KMS-11 (cell line): ENCODE results near the gene BCAS1.

ENCODE experiments used
- H2AFZ ChIP-seq: fragments of 200-600 bp; sonication (generic); 2 replicates; pipeline ENCODE4 v1.6.1; 2016; ENCODE audit warnings: antibody characterized with exemption, mixed run types, low read depth
- H3K27ac ChIP-seq: fragments of 200-600 bp; sonication (generic); 2 replicates; pipeline ENCODE4 v1.6.1; 2016; ENCODE audit warnings: mild to moderate bottlenecking, mixed run types
- H3K27me3 ChIP-seq: fragments of 200-600 bp; sonication (generic); 2 replicates; pipeline ENCODE4 v1.6.1; 2017; ENCODE audit warnings: mild to moderate bottlenecking, low read depth, mixed run types, moderate library complexity; ENCODE audit not compliant: insufficient read depth
- H3K36me3 ChIP-seq: fragments of 200-600 bp; sonication (generic); 2 replicates; pipeline ENCODE4 v1.6.1; 2017; ENCODE audit warnings: mild to moderate bottlenecking, mixed run types; ENCODE audit not compliant: insufficient read depth
- H3K4me1 ChIP-seq: fragments of 200-600 bp; sonication (generic); 2 replicates; pipeline ENCODE4 v1.6.1; 2016; ENCODE audit warnings: mild to moderate bottlenecking, low read depth, mixed run types; ENCODE audit not compliant: poor library complexity, severe bottlenecking
- H3K4me2 ChIP-seq: fragments of 200-600 bp; sonication (generic); 2 replicates; pipeline ENCODE4 v1.7.0; 2016; ENCODE audit warnings: mild to moderate bottlenecking, mixed run types
- H3K4me3 ChIP-seq: fragments of 200-600 bp; sonication (generic); IDR thresholded peaks from 2 replicates; pipeline ENCODE4 v1.6.1; 2017; ENCODE audit warnings: low read depth, low read length, mixed read lengths; ENCODE audit not compliant: insufficient read depth
- H3K79me2 ChIP-seq: fragments of 200-600 bp; sonication (generic); 2 replicates; pipeline ENCODE4 v1.6.1; 2016; ENCODE audit warnings: low read depth, mixed run types; ENCODE audit not compliant: insufficient read depth
- H3K9ac ChIP-seq: fragments of 200-600 bp; sonication (generic); 2 replicates; pipeline ENCODE4 v1.6.1; 2016; ENCODE audit warnings: mild to moderate bottlenecking, mixed run types
- H4K20me1 ChIP-seq: fragments of 200-600 bp; sonication (generic); 2 replicates; pipeline ENCODE4 v1.6.1; 2016; ENCODE audit warnings: mild to moderate bottlenecking, mixed run types; ENCODE audit not compliant: insufficient read depth
- TF ChIP-seq, protein P1 (sequence below): fragments of 200-600 bp; sonication (generic); conservative IDR thresholded peaks from 2 replicates; pipeline ENCODE4 v1.6.1; 2017; ENCODE audit warnings: low read depth, mild to moderate bottlenecking, antibody characterized with exemption, low read length, moderate library complexity, mixed read lengths

Gene BCAS1

DNA sequence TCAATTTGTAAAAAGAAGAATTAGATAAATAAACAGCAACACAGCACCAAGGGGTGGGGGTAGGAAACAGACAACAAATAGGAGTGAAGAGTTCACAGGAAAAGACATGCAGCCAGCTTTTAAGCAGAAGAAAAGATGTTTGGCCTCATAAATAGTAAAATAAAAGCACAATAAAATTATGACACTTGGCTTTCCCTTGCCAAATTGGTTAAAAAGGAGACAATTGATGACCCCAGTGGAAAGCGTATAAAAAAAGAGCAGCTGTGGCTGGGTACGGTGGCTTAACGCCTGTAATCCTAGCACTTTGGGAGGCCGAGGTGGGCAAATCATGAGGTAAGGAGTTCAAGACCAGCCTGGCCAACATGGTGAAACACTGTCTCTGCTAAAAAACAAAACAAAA, 29.1 kb downstream of the BCAS1 start:
- TF ChIP-seq, protein P1, sequence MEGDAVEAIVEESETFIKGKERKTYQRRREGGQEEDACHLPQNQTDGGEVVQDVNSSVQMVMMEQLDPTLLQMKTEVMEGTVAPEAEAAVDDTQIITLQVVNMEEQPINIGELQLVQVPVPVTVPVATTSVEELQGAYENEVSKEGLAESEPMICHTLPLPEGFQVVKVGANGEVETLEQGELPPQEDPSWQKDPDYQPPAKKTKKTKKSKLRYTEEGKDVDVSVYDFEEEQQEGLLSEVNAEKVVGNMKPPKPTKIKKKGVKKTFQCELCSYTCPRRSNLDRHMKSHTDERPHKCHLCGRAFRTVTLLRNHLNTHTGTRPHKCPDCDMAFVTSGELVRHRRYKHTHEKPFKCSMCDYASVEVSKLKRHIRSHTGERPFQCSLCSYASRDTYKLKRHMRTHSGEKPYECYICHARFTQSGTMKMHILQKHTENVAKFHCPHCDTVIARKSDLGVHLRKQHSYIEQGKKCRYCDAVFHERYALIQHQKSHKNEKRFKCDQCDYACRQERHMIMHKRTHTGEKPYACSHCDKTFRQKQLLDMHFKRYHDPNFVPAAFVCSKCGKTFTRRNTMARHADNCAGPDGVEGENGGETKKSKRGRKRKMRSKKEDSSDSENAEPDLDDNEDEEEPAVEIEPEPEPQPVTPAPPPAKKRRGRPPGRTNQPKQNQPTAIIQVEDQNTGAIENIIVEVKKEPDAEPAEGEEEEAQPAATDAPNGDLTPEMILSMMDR, result no peak
- H2AFZ ChIP-seq, result no peak overlapping the region
- no peaks in the 10 kb centered on the region for H3K36me3 ChIP-seq
- no peaks in the 10 kb centered on the region for H3K27me3 ChIP-seq
- H3K27ac ChIP-seq, result no peak overlapping the region
- H3K79me2 ChIP-seq, result no peaks in the 10 kb centered on the region
- H4K20me1 ChIP-seq, result no peaks in the 10 kb centered on the region
- H3K4me1 ChIP-seq, result peaks cover 24% of the 10 kb centered on the region
- no peak overlapping the region for H3K4me3 ChIP-seq
- H3K4me2 ChIP-seq, result no peak overlapping the region
- H3K9ac ChIP-seq, result no peak overlapping the region

DNA sequence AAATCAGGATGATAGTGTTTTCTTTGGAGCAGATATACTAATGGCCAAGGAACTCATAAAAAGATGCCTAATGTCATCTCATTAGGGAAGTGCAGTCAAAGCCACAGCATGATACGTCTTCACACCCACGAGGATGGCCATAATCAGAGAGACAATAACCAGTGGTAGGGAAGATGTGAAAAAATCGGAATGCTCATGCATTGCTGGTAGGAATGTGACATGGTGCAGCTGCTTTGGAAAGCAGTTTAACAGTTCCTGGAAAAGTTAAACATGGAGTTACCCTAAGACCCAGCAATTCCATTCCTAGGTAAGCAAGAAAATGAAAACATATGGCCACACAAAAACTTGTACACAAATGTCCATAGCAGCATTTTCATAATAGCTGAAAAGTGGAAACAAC, 29.9 kb downstream of the BCAS1 start:
- Histone ChIP-seq H3K36me3 (no peaks in the 10 kb centered on the region), H2AFZ (no peak overlapping the region), H3K27ac (no peak overlapping the region), H4K20me1 (no peaks in the 10 kb centered on the region), H3K4me3 (no peak overlapping the region), H3K27me3 (no peaks in the 10 kb centered on the region), H3K4me2 (no peak overlapping the region), H3K4me1 (peaks cover 22% of the 10 kb centered on the region), H3K79me2 (no peaks in the 10 kb centered on the region), H3K9ac (no peak overlapping the region)
- TF ChIP-seq, protein P1, result no peak

DNA sequence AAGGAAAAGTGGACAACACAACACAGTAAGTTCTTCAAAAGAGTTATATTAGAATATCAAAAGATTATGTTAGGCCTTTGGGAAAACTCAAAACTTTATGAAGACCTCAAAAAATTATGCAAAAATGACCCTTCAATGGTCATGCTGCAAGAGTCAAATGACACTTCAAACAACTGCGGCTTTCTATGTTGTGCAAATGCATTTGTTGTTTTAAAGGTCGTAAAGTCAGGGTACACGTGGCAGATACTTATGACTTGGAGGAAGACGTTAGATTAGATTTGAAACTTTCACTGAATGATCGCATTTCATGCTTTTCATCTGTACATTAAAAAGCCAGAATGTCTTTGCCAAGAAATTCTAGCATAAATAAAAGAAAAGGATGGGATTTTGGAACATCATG, 31.4 kb downstream of the BCAS1 start:
- no peak overlapping the region for H3K9ac ChIP-seq
- no peak overlapping the region for H2AFZ ChIP-seq
- no peak overlapping the region for H3K4me2 ChIP-seq
- no peaks in the 10 kb centered on the region for H3K36me3 ChIP-seq
- H3K79me2 ChIP-seq, result no peaks in the 10 kb centered on the region
- peaks cover 8% of the 10 kb centered on the region for H3K4me1 ChIP-seq
- no peaks in the 10 kb centered on the region for H3K27me3 ChIP-seq
- H4K20me1 ChIP-seq, result no peaks in the 10 kb centered on the region
- TF ChIP-seq, protein P1, result no peak
- H3K4me3 ChIP-seq, result no peak overlapping the region
- H3K27ac ChIP-seq, result no peak overlapping the region

DNA sequence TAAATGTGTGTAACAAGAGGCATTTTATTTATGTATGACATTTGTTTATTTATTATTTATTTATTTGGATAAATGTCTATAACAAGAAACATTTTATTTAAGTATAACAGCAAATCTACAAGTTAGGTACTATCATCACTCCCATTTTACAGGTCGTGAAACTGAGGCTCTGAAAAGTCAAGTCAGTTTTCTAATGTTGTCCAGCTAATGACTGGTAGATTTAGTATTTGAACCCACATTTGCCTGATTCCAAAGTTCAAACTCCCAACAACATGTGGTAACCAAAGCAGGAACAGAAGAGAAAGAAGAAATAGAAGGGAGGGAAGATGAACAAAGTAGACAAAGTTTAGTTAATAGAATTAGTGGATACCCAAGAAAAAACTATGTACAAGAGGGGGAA, 32.9 kb downstream of the BCAS1 start:
- no peaks in the 10 kb centered on the region for H3K79me2 ChIP-seq

More for the DNA sequence above, 32.9 kb downstream of the BCAS1 start:
- no peaks in the 10 kb centered on the region for H3K27me3 ChIP-seq
- H3K36me3 ChIP-seq, result no peaks in the 10 kb centered on the region
- H3K4me2 ChIP-seq, result no peak overlapping the region
- no peaks in the 10 kb centered on the region for H4K20me1 ChIP-seq
- H3K4me1 ChIP-seq, result no peaks in the 10 kb centered on the region
- H3K9ac ChIP-seq, result no peak overlapping the region
- no peak overlapping the region for H3K4me3 ChIP-seq
- TF ChIP-seq, protein P1, result no peak
- no peak overlapping the region for H3K27ac ChIP-seq
- no peak overlapping the region for H2AFZ ChIP-seq
